ENCODE data around the gene CCDC88B. TPM values are rescaled to one million over a fixed set of nuclear protein-coding genes. Genes with fewer than 3 reads are reported as not detected.
A peak's percentile ranks its signal among the peaks of the same experiment; 100 is the strongest.

The CCDC88B gene
- total and polyA plus RNA-seq, 9 of the 15 experiments (the other 6 are each of a cell fraction or from before 2014, with no cell fraction given) = 0.13 to 18.1 (median 7.9) TPM

- DNase-seq (ENCODE audit: extremely low read depth in 1 of 4, low spot score in 3 of 4) (no peak), FAIRE-seq (no peak), ATAC-seq (no peak)
- POLR2A ChIA-PET = interaction anchor here (0.7 kb wide), 1 partner anchor 51 kb away, joined by 5 read pairs; no protein-coding TSS in a partner anchor
- no peaks in the 10 kb centered on the region for H3K9me1 ChIP-seq (ENCODE audit: control insufficient read depth, insufficient read depth, low read length)
- in situ Hi-C loops (cut with MboI) = no loop called here
- H4K20me1 ChIP-seq (replicated peaks; ENCODE audit: control insufficient read depth, insufficient read depth, low read length) = no peaks in the 10 kb centered on the region
- H3K9ac ChIP-seq (ENCODE audit: insufficient read depth in 1 of 2, low read depth in 2 of 2, low read length in 2 of 2) = peak overlapping the region in 1 of 2 experiments; percentile 57; a peak in 2 of 4 replicates
- H2AFZ ChIP-seq (ENCODE audit: low read depth, low read length) = no peak overlapping the region
- no peak overlapping the region for H3K27ac ChIP-seq (ENCODE audit: extremely low read depth, low read depth, low read length)
- H3K4me1 ChIP-seq (replicated peaks in 1 of 2; ENCODE audit: control insufficient read depth in 2 of 2, insufficient read depth in 2 of 2, low read length in 2 of 2) = peaks cover 10 to 50% of the 10 kb centered on the region in 2 experiments; a peak in 4 of 5 replicates
- peaks cover 24% of the 10 kb centered on the region for H3K79me2 ChIP-seq (ENCODE audit: control insufficient read depth, insufficient read depth, low read length)
- H3K9me3 ChIP-seq (replicated peaks; ENCODE audit: control insufficient read depth, insufficient read depth, low read depth, low read length) = no peaks in the 10 kb centered on the region
- no TSS peak for BruUV-seq (replicated peaks)
- peaks cover 33% of the 10 kb centered on the region; the same call in 1 of the 3 replicates for H3K36me3 ChIP-seq (ENCODE audit: control insufficient read depth, insufficient read depth, low read length)
- CTCF ChIA-PET (ENCODE audit: low intra/inter-chr PET ratio) = no interaction called here
- TF ChIP-seq RBFOX2 (IDR thresholded peaks at IDR 0.05; ENCODE audit: low read depth, low read length) = 0 out of 2 replicates have a peak, but pooled peaks have one; percentile 16
- TF ChIP-seq ZNF140 (CRISPR knock-in tag; IDR thresholded peaks at IDR 0.05) = no peak
- TF ChIP-seq KDM1A (IDR thresholded peaks at IDR 0.05) = 0 out of 4 replicates have a peak, but pooled peaks of 1 of the 2 experiments have one; percentile 20
- TF ChIP-seq, protein P1, sequence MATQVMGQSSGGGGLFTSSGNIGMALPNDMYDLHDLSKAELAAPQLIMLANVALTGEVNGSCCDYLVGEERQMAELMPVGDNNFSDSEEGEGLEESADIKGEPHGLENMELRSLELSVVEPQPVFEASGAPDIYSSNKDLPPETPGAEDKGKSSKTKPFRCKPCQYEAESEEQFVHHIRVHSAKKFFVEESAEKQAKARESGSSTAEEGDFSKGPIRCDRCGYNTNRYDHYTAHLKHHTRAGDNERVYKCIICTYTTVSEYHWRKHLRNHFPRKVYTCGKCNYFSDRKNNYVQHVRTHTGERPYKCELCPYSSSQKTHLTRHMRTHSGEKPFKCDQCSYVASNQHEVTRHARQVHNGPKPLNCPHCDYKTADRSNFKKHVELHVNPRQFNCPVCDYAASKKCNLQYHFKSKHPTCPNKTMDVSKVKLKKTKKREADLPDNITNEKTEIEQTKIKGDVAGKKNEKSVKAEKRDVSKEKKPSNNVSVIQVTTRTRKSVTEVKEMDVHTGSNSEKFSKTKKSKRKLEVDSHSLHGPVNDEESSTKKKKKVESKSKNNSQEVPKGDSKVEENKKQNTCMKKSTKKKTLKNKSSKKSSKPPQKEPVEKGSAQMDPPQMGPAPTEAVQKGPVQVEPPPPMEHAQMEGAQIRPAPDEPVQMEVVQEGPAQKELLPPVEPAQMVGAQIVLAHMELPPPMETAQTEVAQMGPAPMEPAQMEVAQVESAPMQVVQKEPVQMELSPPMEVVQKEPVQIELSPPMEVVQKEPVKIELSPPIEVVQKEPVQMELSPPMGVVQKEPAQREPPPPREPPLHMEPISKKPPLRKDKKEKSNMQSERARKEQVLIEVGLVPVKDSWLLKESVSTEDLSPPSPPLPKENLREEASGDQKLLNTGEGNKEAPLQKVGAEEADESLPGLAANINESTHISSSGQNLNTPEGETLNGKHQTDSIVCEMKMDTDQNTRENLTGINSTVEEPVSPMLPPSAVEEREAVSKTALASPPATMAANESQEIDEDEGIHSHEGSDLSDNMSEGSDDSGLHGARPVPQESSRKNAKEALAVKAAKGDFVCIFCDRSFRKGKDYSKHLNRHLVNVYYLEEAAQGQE (IDR thresholded peaks at IDR 0.05; ENCODE audit: borderline replicate concordance) = no peak
- TF ChIP-seq, protein P1 (CRISPR knock-in tag; IDR thresholded peaks at IDR 0.05; ENCODE audit: low read depth) = no peak
- peak; percentile 41; the same call in 1 of the 2 replicates for TF ChIP-seq CBFA2T3 (IDR thresholded peaks at IDR 0.05)
- TF ChIP-seq SNRNP70 (optimal IDR thresholded peaks at IDR 0.05; ENCODE audit: low read depth, low read length) = no peak
- no peak overlapping the region for H3K4me3 ChIP-seq
- intact Hi-C loops (cut with micrococcal nuclease) = no loop called here
- no peaks in the 10 kb centered on the region for H3K27me3 ChIP-seq (ENCODE audit: control insufficient read depth in 2 of 2, insufficient read depth in 2 of 2, low read length in 2 of 2)
- WGBS (ENCODE audit: insufficient coverage, low coverage, missing lambda C conversion rate) = 90% methylated on average over 5 of the region's 5 CpGs
- H3K4me2 ChIP-seq (ENCODE audit: insufficient read depth, low read length) = no peak overlapping the region
Measured at GRCh38 chr11:64321533-64321932, 18.5 kb upstream of the CCDC88B start.
